Nephron progenitor cell (in vitro differentiated cells): ENCODE measurements around the gene PLEKHH2.

Experiments
- DNase-seq: peaks from one replicate; pipeline ENCODE4 v3.0.0; 2021
- H3K27ac Mint-ChIP-seq: 2 replicates; pipeline ENCODE4 v1.8.0; 2021; ENCODE audit warnings: mild to moderate bottlenecking, moderate library complexity, mixed read lengths
- H3K27me3 Mint-ChIP-seq: 2 replicates; pipeline ENCODE4 v1.8.0; 2021; ENCODE audit warnings: mild to moderate bottlenecking, low read depth, mixed read lengths; ENCODE audit not compliant: poor library complexity
- H3K36me3 Mint-ChIP-seq: 2 replicates; pipeline ENCODE4 v1.8.0; 2021; ENCODE audit warnings: low read depth, mixed read lengths
- H3K4me1 Mint-ChIP-seq: 2 replicates; pipeline ENCODE4 v1.8.0; 2021; ENCODE audit warnings: mixed read lengths
- H3K4me3 Mint-ChIP-seq: 2 replicates; pipeline ENCODE4 v1.8.0; 2021; ENCODE audit warnings: mild to moderate bottlenecking, moderate library complexity, mixed read lengths
- H3K9me3 Mint-ChIP-seq: 2 replicates; pipeline ENCODE4 v1.8.0; 2021; ENCODE audit warnings: mild to moderate bottlenecking, moderate library complexity, mixed read lengths
- TF ChIP-seq, protein P1 (sequence below): fragments of 200-600 bp; sonication (generic); IDR thresholded peaks from 2 replicates; pipeline ENCODE4 v1.5.0; 2021; ENCODE audit warnings: antibody characterized with exemption

The PLEKHH2 gene

DNA sequence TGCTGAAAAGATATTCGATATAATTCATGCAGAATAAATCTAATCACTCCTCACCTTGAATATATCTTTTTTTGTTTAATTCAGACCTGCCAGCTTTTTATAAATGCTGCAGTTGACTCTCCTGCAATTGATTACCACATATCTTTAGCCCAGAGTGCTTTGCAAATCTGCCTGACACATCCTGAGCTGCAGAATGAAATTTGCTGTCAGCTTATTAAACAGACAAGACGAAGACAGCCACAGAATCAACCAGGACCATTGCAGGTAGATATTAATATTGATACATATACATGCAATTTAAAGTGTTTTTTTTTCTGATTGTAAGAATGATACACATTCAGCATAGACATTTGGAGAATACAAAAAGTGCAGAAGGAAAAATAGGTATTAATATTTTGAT, 101.2 kb downstream of the PLEKHH2 start:
- H3K27me3 Mint-ChIP-seq: no peaks in the 10 kb centered on the region
- no peaks in the 10 kb centered on the region for H3K36me3 Mint-ChIP-seq

DNA sequence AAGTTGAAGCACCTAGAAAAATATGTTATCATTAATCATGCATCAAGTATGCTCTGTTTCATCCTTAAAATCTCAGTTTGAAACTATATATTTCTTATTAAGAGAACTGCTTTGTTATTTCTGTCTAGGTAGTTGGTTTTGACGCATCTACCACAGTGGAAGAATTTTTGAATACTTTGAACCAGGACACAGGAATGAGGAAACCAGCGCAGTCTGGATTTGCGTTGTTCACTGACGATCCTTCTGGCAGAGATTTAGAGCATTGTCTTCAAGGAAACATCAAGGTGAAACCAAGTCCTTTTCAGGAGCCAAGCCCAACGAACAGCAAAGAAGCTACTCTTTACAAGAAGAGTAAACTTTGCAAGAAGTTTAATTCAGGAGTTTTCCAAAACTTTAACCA, 106.6 kb downstream of the PLEKHH2 start:
- DNase-seq: no peak
- TF ChIP-seq, protein P1, sequence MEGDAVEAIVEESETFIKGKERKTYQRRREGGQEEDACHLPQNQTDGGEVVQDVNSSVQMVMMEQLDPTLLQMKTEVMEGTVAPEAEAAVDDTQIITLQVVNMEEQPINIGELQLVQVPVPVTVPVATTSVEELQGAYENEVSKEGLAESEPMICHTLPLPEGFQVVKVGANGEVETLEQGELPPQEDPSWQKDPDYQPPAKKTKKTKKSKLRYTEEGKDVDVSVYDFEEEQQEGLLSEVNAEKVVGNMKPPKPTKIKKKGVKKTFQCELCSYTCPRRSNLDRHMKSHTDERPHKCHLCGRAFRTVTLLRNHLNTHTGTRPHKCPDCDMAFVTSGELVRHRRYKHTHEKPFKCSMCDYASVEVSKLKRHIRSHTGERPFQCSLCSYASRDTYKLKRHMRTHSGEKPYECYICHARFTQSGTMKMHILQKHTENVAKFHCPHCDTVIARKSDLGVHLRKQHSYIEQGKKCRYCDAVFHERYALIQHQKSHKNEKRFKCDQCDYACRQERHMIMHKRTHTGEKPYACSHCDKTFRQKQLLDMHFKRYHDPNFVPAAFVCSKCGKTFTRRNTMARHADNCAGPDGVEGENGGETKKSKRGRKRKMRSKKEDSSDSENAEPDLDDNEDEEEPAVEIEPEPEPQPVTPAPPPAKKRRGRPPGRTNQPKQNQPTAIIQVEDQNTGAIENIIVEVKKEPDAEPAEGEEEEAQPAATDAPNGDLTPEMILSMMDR: no peak
- Mint-ChIP-seq H3K36me3 (no peaks in the 10 kb centered on the region), H3K4me3 (no peak overlapping the region), H3K27ac (no peak overlapping the region), H3K9me3 (no peaks in the 10 kb centered on the region), H3K4me1 (no peaks in the 10 kb centered on the region), H3K27me3 (no peaks in the 10 kb centered on the region)

More for the DNA sequence above, 101.2 kb downstream of the PLEKHH2 start:
- TF ChIP-seq, protein P1: no peak
- Mint-ChIP-seq H3K4me1 (no peaks in the 10 kb centered on the region), H3K9me3 (no peaks in the 10 kb centered on the region), H3K4me3 (no peak overlapping the region), H3K27ac (no peak overlapping the region)
- DNase-seq: no peak

DNA sequence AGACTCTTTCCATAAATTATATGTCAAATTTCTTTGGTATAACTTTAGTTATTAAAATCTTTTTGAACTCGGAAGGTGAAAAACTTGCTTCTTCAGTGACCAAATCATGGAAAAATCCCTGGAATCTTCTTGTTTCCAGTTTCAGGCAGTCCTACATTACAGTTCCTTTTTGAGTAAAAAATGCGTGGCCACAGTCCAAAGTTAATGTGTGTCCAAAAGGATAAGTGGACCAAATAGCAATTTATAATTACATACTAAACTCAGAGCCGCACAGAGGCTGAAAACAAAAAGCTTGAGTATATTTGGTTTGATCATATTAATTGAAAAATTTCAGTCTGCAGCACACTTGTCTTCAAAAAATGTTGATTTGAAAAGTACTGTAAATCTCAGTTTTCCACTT, 108.4 kb downstream of the PLEKHH2 start:
- no peaks in the 10 kb centered on the region for H3K36me3 Mint-ChIP-seq
- TF ChIP-seq, protein P1: no peak
- no peak overlapping the region for H3K4me3 Mint-ChIP-seq
- DNase-seq: no peak
- H3K4me1 Mint-ChIP-seq: no peaks in the 10 kb centered on the region
- no peaks in the 10 kb centered on the region for H3K9me3 Mint-ChIP-seq
- no peak overlapping the region for H3K27ac Mint-ChIP-seq
- H3K27me3 Mint-ChIP-seq: no peaks in the 10 kb centered on the region

DNA sequence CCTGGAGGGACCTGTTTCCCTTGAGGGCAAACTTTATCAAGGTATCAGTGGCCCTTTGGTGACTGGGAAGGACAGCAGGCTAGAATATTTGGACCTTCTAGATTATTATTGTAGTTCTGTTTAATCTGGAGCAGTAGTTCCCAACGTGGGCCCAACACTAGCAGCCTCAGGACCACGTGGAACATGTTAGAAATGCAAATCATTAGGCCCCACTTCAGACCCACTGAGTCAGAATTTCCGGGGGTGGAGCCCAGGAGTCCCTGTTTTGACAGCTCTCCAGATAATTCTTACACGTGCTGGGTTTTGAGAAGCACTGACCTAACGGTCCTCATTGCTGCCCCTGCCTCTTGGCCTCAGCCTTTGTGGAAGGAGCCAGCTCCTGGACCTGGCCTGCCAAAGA, 111.3 kb downstream of the PLEKHH2 start:
- Mint-ChIP-seq H3K9me3 (no peaks in the 10 kb centered on the region), H3K4me1 (no peaks in the 10 kb centered on the region), H3K36me3 (no peaks in the 10 kb centered on the region), H3K4me3 (no peak overlapping the region), H3K27me3 (no peaks in the 10 kb centered on the region), H3K27ac (no peak overlapping the region)
- TF ChIP-seq, protein P1: no peak
- no peak for DNase-seq

DNA sequence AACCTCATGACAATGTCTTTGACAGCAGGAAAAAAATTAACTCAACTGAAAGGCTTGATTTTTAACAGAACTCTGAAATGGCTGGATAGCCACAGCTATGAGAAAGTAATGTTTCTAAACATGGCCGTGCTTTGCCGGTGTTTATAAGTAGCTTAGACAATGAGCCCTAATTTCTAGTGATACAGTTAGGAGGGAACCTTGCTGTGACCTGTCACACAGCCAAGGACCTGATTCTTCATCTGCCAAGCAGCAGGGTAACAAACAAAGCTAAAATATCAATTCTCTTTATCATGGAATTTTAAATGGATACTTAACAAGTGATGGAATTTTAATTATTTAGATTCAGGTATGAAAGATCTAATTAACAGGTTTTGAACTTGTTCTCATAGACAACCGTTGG, 112.5 kb downstream of the PLEKHH2 start:
- no peaks in the 10 kb centered on the region for H3K36me3 Mint-ChIP-seq
- no peak overlapping the region for H3K27ac Mint-ChIP-seq
- TF ChIP-seq, protein P1: no peak
- H3K27me3 Mint-ChIP-seq: peaks cover 3% of the 10 kb centered on the region
- no peaks in the 10 kb centered on the region for H3K9me3 Mint-ChIP-seq
- no peak for DNase-seq
- H3K4me3 Mint-ChIP-seq: no peak overlapping the region
- H3K4me1 Mint-ChIP-seq: peaks cover 6% of the 10 kb centered on the region

DNA sequence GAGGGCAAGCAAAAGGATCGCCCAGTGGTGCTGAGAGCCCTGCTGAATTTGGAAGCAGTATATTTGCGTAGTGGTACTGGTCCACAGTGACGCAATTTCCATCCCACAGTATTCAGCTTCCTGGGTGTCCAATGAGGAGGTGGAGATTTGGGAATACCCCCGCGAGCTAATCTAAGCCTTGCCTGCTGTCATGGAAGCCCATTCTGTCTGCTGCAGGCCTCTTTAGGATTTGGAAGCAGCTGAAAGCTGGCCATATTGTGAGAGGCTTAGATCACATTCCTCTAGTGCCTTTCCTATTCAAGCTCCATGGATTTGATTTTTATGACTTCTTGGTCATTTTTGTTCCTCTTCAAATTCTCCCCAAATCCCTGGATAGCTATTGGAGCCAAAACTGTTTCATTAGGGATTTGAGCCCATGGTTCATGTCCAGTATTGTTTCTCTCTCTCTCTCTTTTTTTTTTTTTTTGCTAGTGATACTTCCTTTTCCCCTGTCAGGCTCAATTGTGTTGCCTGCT, 114.5 kb downstream of the PLEKHH2 start:
- Mint-ChIP-seq H3K4me1 (peaks cover 6% of the 10 kb centered on the region), H3K36me3 (no peaks in the 10 kb centered on the region), H3K27me3 (peaks cover 3% of the 10 kb centered on the region), H3K27ac (no peak overlapping the region), H3K9me3 (no peaks in the 10 kb centered on the region), H3K4me3 (no peak overlapping the region)
- TF ChIP-seq, protein P1: no peak
- DNase-seq: no peak
